ENCODE data around the gene GSG1L.

GSG1L gene

DNA sequence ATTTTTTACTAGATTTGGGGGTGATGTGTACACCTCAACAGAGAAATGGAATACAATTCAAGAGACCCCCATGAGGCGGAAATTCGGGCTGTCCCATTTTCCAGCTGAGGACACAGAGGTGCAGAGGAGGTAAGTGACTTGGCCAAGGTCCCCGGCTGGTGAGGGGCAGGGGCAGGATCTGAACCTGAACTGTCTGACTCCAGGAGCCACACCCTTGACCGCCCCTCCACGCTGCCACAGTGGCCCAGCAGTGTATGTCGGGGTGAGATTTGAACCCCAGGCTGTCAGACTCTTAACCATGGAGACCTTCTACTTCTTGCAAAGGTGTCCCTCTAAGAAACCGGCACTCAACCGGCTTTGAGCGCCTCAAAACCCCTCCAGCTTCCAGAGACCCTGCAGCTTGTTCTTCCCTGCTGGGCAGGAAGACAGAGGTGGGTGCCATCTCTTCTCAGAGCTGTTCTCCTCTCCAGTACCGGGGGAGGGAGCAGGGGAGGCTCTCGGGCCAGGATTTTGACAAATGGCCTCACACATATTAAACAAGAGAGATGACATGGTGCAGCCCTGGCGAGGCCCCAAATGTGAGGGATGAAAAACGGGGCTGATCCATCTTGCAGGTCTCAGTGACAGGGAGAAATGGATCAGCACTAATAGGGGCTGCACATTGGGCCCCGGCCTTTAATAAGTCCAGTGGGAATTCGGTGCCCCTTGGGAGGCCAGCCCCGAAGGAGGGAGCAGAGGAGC is 222.3 kb downstream of the GSG1L start:
- DNase-seq: no peak

DNA sequence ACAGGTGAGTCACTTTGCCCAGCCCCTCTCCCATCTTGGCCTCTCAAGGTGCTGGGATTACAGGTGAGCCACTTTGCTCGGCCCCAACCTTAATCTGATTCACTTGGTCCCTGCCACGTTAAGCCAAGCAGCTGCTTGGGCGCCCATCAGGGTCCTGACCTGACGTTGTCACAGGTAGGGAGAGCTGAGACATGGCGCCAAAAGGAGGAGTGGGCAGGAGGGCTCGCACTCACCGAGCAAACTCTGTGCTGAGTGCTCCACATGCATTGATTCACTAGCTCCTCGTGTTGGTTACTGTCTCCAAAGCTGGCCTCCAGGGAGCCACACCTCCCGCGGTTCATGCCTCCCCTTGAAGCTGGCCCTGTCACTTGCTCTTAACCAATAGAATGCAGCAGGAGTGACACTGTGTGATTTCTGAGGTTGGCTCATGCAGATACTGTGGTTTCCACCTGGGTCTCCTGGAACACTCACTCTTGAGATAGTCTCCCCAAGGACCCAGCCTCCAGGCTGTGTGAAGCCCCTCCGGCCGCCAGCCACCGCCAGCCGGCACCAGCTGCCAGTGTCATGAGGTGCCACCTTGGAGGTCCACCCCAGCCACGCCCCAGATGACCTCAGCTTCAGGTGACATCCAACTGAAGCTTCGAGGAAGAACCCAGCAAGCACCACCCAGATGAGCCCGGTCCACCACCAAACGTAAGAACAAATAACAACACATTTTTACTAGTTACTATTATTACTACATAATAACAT is 223.0 kb downstream of the GSG1L start:
- no peak for DNase-seq

DNA sequence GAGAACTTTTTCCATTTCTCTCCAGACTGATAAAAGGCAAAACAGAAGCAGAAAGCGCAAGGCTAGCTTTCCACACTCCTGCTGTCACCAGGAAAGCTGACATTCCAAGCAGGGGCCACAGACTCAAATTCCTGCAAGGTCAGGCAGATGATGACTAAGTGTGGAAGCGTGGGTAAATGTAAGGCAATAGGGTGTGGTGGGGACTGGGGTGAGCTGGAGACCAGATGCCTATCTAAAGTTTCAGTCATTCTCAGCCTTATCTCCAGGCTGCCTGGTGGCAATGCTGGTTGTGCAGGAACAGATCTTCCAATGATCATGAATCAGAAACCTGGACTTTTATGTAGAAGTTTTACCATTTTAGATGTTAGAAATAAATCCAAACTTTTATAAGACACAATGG is 224.1 kb downstream of the GSG1L start:
- DNase-seq: no peak

DNA sequence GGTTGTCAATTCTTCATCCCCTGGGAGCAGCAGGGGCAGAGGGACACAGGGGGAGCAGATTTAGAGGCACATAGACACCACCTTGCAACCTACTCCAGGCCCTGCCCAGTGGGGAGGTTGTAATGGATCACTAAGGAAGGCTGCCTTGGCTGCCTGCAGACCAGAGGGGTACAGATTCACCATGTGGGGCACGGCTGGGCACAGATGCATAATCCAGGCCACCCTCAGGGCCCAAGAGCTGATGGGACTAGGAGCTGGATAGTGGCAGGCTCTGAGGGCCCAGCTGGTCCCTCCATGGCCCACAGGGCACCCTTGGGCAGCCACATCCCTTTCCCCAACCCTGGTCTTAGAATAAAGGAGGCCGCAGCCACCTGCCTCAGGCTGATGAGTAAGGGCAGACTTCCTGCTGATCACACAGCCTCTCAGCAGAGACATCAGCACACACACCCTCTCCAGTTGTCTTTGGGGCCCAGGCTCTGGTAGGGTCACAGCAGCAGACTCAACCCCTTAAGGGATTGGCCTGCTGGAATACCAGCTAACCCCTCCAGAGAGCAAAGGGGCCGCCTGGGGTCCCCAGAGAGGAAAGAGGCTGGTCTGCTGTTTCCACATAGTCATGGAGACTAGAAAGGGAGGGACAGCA is 224.9 kb downstream of the GSG1L start:
- no peak for DNase-seq

DNA sequence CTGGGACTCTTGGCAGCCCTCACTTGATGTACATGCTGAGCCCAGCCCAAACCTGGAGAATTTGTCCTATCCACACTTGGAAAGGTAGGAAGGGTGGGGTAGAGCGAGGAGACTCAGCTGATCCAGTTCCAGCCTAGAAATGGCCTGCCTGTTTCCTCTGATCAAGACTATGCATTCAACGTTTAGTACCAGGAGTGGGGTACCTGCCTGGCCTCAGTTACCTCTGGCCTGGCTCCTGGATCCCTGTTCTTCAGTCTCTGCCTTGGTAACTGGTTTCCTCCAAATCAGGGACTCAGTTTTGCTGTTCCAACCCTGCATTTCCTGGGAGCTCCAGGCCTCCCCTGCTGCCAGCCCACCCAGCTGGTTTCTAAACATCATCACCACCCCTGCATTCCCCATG is 233.5 kb downstream of the GSG1L start:
- DNase-seq: no peak

DNA sequence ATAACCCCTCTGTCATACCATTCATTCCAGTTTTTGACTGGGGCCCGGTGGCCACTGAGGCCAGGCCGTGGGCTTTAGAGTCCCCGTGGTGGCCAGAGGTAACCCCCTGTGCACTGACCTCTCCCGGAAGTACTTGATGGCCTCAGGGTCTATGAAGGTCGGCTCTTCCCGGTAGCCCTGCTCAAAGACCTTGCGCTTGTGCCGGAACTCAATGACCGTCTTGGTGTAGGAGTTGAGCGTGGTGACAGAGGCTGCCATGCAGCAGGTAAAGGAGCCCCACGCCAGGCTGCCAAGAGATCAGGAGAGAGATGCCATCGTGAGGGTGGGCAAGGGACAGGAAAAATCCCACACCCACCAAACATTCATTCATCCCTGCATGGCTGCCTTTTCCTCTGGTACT is 234.8 kb downstream of the GSG1L start:
- no peak for DNase-seq

DNA sequence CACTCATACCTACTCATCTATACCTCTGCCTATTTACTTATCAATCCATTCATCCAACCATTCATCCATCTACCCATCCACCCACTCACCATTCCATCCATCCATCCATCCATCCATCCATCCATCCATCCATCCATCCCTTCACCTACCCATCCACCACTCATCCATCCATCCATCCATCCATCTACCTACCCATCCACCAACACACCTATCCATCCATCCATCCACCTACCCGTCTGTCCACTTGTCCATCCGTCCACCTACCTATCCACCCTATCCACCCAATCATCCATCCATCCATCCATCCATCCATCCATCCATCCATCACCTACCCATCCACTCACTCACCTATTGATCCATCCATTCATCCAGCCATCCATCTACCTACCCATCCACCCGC is 235.7 kb downstream of the GSG1L start:
- DNase-seq: no peak

DNA sequence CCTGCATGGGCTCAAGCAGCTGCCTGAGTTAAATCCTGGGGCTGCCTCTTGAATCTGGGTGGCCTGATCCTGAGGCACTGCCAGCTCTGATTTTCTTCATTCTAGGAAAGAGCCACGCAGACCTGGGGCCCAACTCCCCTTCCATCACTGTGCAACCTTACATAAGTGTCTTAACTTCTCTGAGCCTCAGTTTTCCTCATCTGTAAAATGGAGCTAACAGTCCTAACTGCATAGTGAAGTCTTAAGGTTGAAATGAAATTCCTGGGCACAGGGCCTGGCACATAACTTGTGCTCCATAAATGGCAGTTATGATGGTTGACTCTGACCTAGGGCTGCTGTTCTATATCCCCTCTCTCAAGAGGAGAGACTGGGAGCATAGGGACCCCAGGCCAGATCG is 236.6 kb downstream of the GSG1L start:
- DNase-seq: no peak

DNA sequence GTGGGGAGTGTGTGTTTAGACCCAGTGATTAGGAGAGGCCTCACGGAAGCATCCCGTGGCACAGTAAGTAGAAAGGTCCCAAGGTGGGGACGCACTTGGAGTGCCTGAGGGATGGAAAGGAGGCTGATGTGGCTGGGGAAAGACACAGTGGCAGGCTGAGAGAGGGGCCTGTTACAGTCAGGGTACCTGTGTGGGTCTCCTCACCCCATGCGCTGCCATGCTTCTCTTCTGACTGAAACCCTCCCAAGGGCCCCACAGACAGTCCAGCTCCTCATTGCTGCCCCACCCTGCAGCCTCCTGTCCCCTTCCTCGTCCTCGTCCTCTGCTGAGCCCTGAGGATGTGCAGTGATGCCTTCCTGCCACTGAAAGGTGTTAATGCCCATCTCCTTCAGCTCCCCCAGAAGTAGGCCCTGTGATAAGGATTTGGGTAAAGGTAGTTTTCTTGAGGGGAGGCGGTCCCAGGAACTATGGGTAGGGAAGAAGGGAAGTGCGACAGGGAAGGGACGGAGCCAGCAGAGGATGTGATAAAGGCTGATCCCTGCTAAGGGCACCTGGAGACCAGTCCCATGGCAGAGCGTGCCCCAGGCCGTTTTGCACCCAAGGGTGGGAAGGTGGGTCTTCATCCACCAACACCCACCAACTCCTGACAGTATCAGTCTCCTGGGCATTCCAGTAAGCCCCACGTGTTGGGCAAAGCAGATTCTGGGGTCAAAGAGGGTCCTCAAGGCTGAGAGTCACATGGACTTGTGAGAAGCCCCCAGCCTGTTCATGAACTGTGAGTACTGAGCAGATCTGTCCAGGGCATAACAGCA is 237.2 kb downstream of the GSG1L start:
- no peak for DNase-seq

DNA sequence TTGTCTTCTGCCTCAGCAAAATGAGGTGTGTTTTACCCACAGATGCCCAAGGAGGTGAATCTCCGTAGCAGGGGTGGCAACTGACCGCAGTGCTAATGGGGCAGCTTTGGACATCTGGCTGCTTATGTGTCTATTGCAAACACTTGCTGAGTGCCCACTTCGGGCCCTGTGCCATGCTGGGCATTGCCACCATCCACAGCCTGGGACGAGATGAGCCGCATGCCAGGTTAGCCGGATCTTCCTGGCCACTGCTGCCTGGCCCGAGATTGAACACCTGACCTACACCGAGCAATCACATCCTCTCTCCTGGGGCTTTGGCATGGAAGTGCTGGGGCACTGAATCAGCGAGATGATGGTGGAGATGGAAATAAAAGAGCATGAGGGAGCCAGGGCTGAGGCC is 238.7 kb downstream of the GSG1L start:
- no peak for DNase-seq

DNA sequence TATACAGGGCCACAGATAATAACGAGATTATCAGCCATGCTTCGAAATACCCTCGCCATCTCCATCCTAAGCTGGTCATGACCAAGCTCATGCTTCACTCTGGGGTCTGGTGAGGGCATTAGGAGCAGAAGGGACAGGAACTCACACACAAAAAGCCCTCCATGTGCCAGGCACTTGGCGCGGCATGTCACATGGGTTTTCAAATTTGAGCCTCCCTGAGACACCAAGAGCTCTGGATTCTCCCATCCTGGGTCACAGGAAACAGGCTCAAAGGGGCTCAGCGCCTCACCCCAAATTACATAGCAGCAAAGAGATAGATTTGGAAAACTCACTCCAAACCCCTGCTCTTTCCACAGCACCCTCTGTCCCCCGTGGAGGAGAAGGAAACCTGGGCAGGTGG is 239.5 kb downstream of the GSG1L start:
- DNase-seq: no peak

DNA sequence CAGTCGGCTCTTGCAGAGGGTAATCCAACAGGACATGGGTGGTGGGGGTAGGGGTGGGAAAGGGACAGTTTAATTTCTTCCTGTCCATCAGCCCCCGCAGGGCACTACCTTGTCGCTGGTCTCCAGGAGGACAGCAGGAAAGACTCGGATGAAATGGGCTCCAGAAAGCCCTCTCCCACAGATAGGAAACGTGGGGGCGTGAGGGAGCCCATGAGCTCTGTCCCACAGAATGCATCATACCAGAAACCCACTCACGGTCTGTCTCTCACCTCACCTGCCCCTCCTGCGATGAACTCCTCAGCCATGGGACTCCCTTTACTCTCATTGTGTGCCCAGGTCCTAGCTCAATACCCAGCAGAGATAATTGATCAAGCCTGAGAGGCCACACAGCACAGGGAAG is 240.1 kb downstream of the GSG1L start:
- no peak for DNase-seq

DNA sequence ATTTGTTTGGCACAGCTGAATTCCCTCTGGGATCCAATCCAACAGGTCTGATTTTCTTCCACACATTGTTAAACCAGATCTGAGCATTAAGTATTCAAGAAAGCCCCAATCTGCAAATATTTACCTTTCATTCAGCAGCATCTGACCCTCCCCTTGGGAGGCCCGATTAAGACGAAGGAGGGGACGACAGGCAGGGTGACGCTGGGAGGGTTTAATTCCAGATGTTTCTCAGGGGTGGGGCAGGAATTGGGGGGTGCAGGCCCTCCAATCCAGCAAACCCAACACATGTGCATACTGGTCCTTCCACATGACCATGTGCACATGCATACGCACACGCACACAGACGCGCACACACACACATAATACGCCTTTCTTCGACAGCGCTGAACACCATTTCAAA is 240.5 kb downstream of the GSG1L start:
- DNase-seq: no peak

DNA sequence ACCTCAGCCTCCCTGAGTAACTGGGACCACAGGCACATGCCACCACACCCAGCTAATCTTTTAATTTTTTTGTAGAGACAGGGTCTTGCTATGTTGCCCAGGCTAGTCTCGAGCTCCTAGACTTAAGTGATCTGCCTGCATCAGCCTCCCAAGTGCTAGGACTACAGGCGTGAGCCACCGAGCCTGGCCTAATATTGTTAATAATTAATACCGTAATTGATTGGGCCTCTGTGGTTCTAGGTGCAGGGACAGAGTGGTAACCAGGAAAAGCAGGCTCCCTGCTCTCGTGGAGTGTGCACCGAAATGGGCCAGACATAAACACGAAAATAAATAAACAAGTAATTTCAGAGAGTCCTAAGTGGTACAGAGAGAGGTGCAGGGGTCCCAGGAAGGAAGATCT is 241.0 kb downstream of the GSG1L start:
- DNase-seq: no peak

DNA sequence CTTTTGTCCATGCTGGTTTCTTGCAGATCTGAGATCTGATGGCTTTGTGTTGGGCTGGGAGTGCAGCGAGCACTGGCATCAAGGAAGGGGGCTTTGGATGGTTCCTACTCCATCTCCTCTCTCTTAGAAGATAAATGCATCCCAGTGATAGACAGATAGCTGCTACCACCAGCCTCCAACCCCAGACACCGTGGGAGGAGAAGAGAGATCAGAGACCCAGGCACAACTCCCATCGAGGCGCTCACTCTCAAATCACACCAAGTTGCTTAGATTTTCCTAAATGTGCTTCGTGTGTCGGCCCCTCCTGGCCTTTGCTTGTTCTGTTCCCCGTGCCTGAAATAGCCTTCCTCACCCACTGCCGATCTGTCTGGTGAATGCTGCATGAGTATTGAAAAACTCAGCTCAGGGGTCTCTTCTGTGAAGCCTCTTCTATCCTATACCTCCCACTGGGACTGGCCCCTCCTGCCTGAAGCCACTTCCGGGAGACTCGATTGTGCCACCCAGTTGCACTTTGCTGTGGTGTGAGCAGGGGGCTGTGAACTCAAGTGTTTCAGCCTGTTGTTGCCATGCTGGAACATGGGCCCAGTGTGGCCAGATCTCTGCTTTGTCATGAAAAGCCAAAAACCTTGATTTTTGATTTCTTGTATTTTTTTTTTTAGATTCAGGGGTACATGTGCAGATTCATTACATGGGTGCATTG is 242.7 kb downstream of the GSG1L start:
- DNase-seq: no peak

DNA sequence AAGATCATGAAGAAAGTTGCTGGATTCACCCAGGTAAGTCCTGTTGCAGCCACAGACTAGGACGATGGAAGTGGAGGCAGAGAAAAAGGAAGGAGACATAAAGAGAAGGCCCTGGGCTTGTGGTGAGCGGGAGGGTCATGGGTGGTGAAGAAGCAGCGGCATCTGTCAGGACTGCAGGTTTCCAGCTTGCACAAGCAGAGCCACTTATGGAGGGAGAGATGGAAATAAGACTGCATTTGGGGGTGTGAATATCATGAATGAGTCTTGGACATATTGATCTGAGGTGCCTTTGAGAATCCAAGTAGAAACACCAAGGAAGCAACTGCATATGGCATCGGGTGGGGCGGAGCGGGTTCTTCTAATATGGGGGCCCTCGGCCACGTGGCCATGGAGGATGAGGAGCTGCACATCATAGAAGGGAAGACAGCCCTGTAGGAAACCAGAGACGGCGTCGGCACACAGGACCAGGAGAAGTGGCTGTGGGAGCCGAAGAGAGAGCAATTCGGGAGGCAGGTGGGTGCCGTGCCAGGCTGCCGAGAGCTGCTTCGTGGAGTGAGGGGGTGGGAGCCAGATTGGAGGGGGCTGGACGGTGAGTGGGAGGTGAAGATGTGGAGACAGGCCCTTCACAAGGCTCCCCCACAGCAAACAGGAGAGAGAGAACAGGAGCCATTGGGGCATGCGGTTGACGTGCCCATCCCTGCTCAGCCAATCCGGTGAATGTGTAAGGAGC is 243.5 kb downstream of the GSG1L start:
- no peak for DNase-seq

DNA sequence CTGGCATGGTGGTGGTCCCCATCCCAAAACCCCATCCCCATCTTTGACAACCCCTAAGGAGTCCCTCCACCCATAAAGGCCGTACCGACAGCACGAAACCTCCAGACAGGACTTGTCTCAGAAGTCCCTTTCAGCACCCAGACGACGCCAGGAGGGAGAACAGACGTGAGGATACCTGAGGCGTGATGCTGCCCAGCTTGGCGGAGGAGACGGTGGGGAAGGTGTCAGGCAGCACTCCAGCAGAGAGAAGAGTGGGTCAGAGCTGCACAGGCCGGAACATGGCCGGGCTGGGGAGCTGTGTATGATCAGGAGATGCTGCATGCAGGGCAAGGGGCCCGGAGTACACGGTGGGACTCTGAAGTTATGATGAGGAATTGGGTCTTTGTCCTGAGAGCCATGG is 244.2 kb downstream of the GSG1L start:
- no peak for DNase-seq

DNA sequence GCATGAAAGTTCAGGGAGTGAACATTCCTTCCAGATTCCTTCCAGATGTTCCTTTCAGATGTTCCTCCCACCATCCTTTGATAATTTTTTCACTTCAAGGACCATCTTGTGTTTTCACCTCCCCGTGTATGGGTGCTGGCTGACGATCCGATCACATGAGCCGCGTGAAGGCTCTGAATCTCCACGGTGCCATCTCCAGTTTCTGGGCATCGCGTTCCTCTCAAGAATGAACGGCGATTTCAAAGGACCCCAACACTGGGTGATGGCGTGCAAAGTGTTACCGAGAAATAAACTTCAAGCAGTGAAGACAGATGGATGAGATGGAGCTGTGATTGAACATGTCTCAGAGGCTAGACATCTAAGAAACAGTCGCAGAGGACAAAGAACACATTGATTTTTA is 245.3 kb downstream of the GSG1L start:
- DNase-seq: no peak

DNA sequence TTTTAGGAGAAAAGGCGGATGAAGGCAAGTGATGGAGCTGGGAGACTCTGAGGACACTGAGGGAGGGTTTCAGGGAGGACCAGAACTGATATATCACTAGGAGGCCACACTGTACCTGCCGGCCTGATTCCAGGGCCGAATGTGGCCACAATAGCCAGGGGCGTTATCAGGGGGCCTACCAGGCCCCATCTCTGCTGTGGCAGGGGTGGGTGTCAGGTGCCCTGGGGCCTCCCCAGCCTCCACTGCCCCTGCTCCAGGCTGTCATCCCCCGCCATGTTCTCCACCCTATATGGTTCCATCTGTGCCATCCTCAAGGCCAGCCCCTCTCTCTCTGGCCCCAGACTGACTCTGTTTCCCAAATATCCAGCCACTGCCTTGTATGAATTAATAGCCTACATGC is 246.5 kb downstream of the GSG1L start:
- DNase-seq: no peak

DNA sequence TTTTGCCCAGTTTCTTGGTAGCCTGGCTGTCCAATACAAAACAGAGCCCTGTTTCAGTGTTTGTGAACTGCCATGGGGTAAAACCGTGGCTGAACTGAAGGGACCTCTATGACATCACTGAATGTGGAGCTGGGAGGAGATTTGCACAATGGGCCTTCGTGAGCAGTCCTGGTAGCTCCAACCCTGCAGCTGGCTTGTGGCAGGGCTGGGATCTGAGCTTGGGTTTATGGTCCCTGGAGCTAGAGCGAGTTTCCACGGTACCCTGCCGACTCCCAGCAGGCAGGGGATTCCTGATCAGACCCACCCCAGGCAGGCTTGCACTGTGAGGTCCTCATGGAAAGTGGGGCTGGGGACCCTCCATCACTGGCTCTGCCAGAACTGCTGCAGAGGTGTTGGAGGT is 247.0 kb downstream of the GSG1L start:
- no peak for DNase-seq

DNA sequence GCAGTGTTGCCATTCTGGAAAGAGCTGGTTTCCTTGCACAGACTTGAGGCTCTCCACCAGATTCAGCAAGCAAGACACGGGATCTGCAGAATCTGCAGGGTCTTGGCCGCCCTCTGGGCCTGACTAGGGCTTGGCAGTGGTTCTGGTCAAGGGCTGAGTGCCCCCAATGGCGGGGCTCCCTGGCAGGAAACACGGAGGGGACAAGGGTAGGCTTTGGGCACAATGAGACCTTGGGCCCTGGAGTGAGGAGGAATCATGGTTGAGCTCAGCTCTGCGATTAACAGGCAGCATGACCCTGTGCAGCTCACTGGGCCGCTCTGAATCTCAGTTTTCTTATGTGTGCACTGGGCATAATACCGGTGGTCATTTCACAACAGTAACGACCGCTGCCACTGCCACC is 249.9 kb downstream of the GSG1L start:
- no peak for DNase-seq

DNA sequence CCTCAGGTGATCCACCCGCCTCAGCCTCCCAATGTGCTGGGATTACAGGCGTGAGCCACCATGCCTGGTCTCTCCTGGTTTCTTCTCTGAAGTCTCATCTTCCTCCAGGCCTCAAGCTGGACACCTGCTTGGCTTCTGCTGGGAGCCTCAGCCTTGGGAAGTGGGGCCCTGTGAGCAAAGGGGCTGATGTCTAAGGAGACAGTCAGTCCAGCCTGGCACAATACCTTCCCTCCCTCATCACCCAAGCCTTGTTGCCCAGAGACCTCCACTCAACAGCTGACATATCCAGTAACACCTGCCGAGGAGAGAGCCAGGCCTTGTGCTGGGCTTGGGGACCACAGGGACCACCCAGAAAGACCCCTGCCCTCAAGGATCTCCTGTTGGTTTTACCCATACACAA is 251.6 kb downstream of the GSG1L start:
- DNase-seq: no peak
